Choroid plexus epithelial cell (primary cell): ENCODE results near the gene PTPN12.
"Not testable (repeated sequence)": the region's sequence is repeated elsewhere in the genome, so short reads cannot be mapped to it uniquely, and the experiment has no call there.

ENCODE experiments used
- DNase-seq: peaks from one replicate; pipeline ENCODE4 v3.0.0-alpha.2; 2010; ENCODE audit warnings: low read depth
- H3K4me3 ChIP-seq: 2 replicates; pipeline ENCODE4 v1.5.1; 2011; ENCODE audit warnings: low read depth, mild to moderate bottlenecking, control low read depth, low read length, moderate library complexity
- TF ChIP-seq, protein P1 (sequence below): conservative IDR thresholded peaks from 2 replicates; pipeline ENCODE4 v1.5.1; 2011; ENCODE audit warnings: low read depth, mild to moderate bottlenecking, control low read depth, inconsistent platforms, low read length, moderate library complexity

PTPN12 gene

DNA sequence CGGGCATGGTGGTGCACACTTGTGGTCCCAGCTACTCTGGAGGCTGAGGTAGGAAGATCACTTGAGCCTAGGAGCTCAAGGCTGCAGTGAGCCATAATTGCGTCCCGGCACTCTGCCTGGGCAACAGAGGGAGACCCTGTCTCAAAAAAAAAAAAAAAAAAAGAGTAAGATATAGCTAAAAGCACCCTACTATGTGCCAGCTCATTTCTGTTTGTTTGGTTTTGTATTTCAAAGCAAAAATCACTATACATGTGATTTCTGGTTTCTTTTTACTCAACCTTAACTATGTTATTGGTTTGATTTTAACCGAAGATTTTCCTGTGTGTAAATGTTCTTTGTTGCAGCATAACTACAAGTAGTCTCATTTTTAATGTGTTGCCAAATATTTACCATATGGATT, 92.7 kb downstream of the PTPN12 start:
- H3K4me3 ChIP-seq: no peak overlapping the region
- no peak for DNase-seq
- TF ChIP-seq, protein P1, sequence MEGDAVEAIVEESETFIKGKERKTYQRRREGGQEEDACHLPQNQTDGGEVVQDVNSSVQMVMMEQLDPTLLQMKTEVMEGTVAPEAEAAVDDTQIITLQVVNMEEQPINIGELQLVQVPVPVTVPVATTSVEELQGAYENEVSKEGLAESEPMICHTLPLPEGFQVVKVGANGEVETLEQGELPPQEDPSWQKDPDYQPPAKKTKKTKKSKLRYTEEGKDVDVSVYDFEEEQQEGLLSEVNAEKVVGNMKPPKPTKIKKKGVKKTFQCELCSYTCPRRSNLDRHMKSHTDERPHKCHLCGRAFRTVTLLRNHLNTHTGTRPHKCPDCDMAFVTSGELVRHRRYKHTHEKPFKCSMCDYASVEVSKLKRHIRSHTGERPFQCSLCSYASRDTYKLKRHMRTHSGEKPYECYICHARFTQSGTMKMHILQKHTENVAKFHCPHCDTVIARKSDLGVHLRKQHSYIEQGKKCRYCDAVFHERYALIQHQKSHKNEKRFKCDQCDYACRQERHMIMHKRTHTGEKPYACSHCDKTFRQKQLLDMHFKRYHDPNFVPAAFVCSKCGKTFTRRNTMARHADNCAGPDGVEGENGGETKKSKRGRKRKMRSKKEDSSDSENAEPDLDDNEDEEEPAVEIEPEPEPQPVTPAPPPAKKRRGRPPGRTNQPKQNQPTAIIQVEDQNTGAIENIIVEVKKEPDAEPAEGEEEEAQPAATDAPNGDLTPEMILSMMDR: no peak

DNA sequence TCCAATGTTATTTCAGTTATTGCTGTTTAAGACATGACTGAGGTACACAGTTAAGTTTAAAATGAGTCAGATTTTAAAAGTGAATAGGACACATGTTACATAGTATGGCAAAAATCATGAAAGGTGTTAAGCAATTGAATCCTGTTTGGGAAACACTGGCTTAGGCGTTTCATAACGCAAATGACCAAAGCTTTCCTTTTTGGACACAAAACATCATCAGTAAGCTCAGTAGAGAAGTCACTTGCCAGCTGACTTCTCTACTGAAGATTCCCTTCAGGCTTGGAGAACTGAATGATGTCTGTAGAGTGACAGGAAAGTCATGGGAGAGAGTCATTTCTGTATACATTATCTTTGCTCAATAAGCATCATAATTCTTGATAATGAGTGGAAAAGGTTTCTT, 94.7 kb downstream of the PTPN12 start:
- peak; percentile 13 for DNase-seq
- H3K4me3 ChIP-seq: no peak overlapping the region
- TF ChIP-seq, protein P1: no peak

DNA sequence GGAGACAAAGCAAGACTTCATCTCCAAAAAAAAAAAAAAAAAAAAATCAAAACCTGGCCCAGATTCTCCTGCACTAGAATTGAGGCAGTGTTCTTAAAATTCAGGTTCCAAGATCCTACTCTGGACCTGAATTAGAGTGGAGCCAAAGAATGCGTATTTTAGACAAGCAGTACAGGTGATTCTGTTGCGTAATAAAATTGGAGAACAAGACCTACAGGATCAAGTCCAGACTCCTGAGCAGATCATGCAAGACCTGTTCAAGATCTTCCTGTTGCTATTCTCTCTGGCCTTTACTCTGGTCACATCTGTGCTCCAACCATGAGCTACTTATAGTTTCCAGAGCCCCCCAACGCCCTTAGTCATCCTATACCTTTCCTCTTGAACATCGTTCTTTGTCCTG, 107.7 kb downstream of the PTPN12 start:
- TF ChIP-seq, protein P1: no peak
- no peak overlapping the region for H3K4me3 ChIP-seq
- DNase-seq: no peak

DNA sequence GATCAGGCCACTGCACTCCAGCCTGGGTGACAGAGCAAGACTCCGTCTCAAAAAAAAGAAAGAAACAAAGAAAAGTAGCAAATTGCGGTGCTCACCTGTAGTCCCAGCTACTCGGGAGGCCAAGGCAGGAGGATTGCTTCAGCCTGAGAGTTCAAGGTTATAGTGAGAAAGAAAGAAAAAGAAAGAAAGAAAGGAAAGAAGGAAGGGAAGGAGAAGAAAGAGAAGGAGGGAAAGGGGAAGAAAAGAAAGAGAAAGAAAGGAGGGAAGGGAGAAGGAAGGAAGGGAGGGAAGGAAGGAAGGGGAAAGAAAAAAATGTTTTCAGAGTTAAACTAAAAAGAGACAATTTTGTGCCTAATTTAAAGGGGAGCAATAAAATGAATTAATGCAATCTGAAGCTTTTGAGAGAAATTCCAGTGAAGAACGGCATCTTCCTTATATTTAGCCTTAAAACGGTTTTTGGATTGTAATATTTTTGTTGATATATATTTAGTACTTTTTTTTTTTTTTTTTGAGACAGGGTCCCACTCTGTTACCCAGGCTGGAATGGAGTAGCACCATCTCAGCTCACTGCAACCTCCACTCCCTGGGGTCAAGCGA, 111.7 kb downstream of the PTPN12 start:
- TF ChIP-seq, protein P1: no peak
- DNase-seq: no peak
- H3K4me3 ChIP-seq: no peak overlapping the region

DNA sequence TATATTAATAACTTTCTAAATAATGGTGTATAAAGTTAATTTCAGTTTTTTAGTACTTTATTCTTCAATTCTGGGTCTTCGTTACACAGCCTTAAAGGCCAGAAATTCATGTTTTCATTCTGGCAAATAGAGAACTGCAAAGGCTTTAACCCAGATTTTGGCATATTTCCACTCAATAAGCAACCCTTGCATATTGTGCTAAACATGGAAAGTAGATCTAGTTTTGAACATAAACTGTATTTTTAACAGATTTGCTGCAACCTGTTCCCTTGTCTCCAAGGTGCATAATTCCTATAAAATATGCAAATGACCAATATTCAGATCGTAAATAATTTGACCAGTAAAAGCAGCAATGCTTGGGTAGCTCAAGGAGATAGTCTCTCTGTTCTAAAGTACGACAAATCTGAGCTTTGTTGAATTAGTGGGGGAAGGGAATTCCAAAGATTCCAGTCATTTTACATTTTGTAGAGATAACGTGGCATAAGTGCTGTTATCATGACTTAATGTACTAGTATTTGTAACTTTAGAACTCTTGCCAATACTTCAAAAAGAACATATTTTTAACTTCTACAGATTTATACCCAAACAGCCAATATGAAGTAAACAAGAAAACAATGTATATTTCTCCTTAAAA, 112.7 kb downstream of the PTPN12 start:
- peak; percentile 78 for DNase-seq
- TF ChIP-seq, protein P1: no peak
- H3K4me3 ChIP-seq: no peak overlapping the region

DNA sequence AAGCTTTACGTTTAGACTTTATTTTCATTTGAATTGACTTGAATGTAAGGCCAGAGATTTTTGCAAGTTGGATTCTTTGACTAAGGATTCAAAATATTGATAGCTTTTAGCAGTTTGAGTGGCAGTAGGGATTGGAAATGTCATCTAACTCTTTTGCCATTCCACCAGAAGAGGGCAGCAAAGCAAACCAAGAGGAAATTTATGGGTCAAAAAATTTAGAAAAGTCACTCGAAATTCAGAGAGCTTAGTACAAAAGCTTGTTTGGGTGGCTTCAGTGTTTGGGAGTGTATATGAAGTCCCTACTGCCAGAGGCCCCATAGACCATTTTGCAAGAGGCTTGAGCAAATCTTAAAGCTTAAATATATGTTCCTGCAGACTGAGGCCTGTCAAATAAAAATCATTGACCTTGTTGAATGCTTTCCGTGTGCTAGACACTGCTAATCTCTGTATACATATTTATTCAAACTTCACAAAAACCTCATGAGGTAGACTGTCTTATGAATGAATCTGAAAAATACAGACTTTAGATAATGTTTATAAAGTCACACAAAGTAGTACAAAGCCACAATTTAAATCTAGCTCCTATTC, 114.6 kb downstream of the PTPN12 start:
- peak; percentile 66 for DNase-seq
- no peak overlapping the region for H3K4me3 ChIP-seq
- TF ChIP-seq, protein P1: peak; percentile 74

DNA sequence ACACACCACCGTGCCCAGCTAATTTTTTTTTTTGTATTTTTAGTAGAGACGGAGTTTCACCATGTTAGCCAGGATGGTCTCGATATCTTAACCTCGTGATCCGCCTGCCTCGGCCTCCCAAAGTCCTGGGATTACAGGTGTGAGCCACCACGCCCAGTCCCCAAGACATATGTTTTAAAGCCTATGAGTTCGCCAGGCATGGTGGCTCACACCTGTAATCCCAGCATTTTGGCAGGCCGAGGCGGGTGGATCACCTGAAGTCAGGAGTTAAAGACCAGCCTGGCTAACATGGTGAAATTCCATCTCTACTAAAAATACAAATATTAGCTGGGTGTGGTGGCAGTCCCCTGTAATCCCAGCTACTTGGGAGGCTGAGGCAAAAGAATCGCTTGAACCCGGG, 115.7 kb downstream of the PTPN12 start:
- H3K4me3 ChIP-seq, DNase-seq: not testable (repeated sequence)
